Ramos (cell line): Measurements from ENCODE around the gene ADGRV1.

Experiments used
- in situ Hi-C: fragments of 300-500 bp; cut with MboI; formaldehyde crosslinking; loops from one replicate; pipeline ENCODE4 v1.14.3; 2022; ENCODE audit warnings: low sequenced_read_pairs; ENCODE audit not compliant: unreplicated experiment

Gene ADGRV1

DNA sequence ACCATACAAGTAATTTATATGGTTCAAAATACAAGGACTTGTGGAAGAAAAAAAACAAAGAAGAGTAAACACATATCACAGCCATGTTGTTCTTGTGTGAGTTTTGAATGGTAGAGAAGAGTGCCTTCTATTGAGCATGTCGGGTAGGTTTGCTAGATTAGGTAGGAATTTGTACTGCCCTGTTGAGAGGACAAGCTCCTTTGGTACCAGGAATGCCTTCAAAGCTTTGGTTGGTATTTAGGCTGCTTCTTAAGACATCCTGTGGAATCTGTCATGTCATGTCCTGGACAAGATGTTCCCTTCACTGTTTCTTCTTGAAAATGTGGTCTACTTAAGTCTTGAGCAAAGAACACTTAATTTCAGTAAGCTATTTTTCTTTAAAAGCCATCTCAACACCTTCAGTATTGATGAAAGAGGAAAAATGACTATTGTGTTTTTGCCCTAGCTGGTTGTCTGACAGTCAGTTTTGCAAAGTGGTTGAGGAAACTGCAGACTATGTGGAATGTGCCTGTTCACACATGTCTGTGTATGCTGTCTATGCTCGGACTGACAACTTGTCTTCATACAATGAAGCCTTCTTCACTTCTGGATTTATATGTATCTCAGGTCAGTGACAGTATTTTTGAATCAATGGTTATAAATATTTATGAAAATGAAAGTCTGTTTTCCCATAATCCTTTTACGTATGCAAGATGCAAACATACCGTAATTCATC is 296.9 kb downstream of the ADGRV1 start:
- in situ Hi-C loops = loop anchor here (25.0 kb wide), 1 partner anchor 557 kb away; no protein-coding TSS in a partner anchor

DNA sequence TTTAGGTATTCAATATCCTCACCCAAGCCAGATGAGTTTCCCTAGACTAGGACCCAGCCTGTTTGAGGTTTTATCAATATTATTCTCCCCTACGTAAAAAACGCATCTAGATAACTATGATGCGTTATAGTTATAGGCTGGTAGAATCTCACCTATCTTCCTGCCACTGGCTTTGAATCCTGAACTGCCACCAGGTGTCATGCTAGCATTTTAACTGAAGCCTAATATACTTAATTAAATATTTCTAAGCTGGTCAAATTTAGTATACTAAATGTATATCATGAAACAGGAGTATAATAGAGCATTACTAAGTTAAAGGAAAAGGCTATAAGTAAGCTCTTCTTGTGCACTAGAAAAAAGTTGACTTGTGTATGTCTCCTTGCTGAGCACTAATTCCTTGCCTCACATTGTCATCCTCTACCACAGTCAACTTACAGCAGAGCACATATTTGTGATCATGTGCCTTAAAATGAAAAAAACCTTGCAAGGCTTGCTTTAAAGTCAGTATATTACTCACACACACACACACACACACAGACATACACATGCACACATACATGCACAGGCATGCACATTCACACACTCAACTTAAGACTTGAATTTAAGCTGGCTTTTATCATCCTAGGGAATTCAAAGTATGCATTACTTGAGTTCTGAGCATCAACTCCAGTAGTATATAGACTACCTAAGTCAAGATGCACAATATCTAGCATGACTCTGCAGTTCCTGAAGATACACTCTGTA is 303.4 kb downstream of the ADGRV1 start:
- in situ Hi-C loops = loop anchor here (25.0 kb wide), 1 partner anchor 550 kb away; no protein-coding TSS in a partner anchor

DNA sequence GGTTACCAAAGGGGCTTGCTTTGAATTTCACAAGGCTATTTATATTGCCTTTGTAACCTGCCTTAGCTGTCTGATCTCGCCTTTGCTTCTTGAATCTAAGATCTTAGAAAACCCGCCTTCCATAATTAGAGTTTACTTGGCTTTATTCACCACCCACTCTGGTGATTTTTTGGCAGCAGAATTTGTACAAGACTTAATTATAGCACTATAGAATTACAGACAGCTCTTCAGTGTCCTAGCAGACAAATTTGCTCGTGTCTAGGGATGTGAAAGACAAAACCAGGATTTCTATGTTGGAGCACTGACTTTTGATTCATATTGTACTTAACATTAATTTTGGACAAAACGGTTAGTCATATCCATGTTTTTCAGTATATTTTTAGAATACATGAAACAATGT is 306.6 kb downstream of the ADGRV1 start:
- in situ Hi-C loops = loop anchor here (25.0 kb wide), 1 partner anchor 547 kb away; no protein-coding TSS in a partner anchor

DNA sequence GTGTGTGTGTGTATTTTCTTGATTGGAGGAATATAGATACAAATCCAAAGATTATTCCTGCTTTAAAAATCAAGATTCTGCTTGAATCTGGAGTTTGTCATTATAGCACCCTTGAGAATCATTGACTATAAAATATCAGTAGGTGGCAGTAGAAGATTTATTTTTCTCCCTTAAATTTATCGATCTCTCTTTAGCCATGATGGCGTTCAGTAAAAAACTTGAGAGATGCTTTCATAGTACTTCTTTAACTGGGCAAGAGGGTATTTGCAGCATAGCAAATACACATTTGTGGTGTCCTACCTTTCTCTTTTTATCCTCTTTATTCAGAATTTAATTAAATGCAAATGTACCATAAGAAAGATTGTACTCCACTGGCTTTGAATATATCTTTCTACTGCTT is 307.7 kb downstream of the ADGRV1 start:
- in situ Hi-C loops = loop anchor here (25.0 kb wide), 1 partner anchor 546 kb away; no protein-coding TSS in a partner anchor

DNA sequence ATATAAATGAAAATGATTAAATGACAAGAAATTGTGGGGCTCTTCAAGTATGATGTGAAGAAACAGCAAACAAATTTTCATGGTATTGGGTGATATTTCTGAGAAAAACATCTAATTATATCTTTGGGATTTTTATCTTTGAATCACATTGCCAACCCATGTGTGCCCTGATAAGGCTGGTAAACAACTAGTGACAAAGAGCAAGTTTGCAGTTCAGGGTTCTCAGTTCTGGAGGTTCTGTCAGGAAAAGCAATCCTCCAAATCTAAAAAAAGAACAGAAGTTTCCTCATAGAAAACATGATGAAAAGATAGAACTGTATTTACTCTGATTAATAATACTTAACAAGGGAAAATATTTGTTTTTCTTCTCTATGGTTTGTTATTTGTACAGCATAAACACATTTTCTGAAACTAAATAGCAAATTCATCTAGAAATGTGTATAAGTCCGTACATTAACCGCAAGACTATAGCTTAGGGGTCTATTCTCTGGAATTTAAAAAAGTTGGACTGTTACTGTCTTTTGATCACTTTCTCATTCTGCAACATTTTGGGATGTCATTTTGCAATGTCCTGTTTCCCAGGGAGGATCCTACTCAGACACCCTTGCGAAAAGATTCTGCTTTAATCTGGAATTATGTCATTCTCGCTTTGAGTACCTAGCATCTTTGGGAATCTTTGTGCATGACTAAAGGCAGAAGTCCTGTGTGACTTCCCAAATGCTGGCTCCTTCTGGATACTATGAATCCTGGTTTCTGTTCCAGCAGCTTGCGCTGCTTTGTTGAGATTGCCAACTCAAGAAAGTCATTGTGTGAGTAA is 308.5 kb downstream of the ADGRV1 start:
- in situ Hi-C loops = loop anchor here (25.0 kb wide), 1 partner anchor 545 kb away; no protein-coding TSS in a partner anchor

DNA sequence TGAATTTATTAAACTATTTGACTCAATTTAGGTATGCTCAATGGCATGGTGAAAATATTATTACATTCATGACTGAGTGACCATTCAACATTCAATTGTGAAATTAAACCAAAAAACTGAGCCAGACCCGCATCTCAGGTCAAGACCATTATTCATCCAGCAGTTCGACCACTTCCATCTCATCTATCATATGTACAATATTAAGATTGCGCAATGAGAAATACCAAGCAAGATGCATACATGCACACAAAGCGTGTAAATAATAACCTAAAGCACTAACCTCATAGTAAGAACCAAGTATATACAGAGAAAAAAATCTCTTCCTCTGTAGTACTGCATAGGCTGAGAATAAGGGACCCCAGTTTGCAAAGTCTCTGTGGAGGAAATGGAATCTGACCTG is 310.2 kb downstream of the ADGRV1 start:
- in situ Hi-C loops = loop anchor here (25.0 kb wide), 1 partner anchor 544 kb away; no protein-coding TSS in a partner anchor

DNA sequence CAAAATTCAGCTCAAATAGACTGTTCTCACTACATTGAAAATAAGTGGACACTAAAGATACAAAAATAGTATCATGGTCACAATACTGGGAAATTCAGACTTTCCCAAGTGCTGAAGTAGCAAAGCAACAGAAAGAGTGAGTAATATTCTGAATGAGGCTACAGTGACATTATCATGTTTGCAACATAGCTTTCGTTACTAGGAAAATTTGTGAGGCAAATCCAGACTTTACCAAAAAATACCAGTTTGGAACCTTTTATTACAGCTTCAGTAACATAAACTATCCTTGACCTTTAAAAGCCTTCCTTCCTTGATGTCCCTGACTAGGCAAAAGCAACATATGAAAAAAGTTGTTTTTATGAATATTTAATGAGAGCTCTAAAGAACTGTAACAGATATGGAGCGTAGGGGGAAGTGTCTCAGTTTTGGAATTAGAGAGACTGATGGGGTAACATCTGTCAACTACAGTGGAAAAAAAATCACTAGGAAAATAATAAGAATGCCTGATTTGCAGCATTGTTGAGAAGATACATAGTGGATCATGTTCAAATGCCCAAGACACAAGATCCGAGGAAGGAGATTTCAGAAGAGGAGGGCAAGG is 312.9 kb downstream of the ADGRV1 start:
- in situ Hi-C loops = loop anchor here (25.0 kb wide), 1 partner anchor 541 kb away; no protein-coding TSS in a partner anchor

DNA sequence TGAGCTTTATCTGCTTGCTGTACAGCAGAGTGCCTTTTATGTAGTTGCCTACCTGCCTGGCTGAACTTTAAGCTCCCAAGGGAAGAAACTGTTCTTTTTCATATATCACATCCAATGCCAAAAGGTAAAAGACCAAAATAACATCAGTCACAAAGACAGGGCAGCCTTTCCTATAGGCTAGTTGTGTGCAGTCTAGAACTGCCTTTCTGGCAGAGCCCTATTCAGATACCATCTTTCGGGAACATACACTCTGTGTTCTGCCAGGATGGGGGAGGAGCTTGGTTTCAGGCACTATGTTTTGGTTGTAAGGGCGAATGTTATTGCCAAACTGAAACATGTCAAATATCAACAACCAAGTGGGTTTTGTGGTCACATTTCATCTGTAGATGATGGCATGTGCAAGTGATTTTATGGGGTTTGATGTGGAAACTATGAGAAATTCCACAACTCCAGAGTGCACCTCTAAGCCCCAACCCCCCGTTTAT is 314.5 kb downstream of the ADGRV1 start:
- in situ Hi-C loops = loop anchor here (25.0 kb wide), 1 partner anchor 539 kb away; no protein-coding TSS in a partner anchor

DNA sequence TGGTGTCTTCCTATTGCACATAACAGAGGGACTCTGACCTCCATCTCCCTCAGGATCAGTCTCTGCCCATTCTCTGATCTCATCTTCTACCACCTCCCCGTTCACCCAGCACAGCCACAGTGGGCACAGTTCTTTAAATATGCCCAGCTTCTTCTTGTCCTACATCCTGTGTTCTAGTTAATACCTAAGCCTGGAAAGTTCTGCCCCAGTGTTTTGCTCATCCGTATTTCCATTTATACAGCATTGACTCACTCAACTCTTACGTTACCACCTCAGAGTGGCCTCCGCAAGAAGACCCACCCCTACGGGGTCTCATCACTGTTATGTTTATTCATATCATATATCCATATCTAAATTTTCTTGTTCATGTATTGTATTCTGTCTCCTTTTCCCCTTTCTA is 315.5 kb downstream of the ADGRV1 start:
- in situ Hi-C loops = loop anchor here (25.0 kb wide), 1 partner anchor 538 kb away; no protein-coding TSS in a partner anchor

DNA sequence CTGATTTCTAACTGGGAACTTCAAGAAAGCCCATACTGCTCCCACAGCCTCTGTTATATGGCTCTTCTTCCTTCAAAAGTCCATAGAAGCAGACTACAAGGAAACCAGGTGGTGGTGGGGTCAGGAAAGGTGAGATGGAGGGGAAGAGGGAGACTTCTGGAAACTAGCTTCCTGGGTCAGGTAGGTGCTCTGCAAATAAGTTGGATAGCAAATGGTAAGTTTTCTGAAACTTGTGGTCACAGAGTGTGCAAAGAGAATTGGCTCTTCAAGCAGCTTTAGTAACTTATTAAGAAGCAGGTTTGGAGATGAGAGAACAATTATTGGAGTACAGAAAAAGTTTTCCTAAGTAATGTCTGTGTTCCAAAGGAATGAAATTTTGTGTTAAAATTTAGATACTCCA is 316.9 kb downstream of the ADGRV1 start:
- in situ Hi-C loops = no loop called here

DNA sequence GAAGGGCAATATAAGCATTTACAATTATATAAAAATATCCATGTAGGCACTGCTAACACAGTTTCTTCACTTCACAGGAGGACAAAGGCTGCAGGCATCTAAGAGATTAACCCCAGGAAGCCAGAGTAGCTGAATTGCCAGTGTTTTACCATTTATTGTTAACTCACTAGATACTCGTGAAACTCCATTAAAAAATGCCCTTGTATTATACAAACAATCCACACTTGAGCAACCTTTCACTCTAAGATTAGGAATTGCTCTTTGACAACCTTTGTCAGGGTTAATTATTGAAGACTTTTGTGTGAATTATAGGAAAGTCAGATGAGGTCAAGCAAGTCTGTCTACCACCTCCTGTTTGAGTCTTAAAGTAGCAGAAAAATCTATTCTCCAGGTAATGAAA is 317.8 kb downstream of the ADGRV1 start:
- in situ Hi-C loops = no loop called here

DNA sequence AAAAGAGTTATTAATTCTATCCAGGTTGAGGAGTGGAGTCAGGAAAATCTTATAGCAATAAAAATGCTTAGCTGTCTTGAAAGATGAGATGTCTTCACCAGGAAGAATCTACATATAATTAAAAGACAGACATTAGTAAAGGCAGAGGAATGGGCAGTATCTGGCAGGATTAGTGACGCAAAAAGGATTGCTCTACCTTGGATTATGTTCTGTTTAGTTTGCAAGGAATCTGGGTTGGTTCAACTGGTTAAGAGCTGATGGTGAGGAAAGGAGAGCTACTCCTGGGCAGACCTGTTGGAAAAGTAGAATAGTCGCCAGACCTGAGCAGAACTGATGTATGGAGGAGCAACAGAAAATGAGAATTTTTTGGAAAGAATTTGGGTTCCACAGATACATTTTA is 318.5 kb downstream of the ADGRV1 start:
- in situ Hi-C loops = no loop called here

DNA sequence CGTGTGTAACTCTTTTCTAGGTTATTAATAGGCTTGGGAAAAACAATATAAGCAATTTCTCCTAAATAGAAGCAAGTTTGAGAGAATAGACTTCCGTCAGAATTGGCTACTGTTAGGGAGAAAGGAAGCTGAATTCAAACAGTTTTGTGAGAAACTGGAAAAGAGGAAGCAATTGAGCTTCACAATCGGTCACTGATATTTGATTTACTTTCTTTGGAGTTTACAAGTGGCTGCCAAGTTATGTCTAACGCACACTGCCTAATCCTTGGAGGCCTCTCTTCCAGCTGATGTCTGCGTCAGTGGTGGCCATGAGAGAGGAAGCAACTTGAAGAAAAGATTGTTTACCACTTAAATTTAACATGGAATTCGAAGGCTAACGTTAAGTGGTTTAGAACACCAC is 319.5 kb downstream of the ADGRV1 start:
- in situ Hi-C loops = no loop called here

DNA sequence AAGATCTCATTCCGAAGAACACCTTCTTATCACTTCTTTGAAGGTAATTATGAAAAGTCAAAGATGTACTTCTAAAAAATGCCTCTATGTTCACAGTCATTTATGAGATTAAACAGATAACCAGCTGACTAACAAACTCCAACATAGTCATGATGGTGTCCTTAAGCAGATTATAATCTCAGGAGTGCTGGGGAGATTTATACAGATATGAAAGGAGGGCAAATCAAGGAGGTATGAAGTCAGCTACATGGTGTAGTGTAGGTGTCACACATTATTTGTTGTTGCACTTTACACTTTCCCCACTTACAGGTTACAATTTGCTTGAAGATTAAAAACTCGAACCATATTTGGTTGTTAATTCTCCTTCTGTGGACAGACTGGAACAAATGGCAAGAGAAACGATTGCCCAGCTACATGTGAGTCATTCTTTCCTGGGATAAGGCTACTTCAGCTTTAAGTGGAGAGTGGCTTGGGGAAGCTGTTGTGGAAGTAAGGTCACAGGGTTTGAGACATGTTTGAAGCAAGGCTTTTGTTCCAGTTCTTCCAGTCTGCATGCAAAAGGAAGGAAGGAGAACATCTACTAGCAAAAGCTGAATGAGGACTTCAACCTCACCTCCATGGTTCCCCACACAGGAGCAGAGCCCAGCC is 320.1 kb downstream of the ADGRV1 start:
- in situ Hi-C loops = no loop called here

DNA sequence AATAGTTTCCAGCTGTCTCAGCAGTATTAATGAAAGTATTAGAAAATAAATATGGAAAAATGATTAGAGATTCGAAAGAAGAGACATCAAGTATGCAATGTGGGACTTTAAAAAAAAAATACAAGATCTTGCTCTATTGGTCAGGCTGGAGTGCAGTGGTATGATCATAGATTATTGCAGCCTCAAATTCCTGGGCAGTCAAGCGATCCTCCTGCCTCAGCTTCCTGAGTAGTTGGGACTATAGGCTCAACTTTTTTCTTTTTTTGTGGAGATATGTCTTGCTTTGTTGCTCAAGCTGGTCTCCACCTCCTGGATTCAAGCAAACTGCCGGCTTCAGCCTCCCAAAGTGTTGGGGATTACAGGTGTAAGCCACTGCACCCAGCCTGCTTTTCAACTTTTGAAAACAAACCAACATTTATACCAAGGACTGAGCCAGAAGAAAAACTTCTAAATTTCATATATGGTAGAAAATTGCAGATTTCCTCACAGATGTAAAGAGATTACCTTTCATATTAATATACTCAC is 323.1 kb downstream of the ADGRV1 start:
- in situ Hi-C loops = no loop called here

DNA sequence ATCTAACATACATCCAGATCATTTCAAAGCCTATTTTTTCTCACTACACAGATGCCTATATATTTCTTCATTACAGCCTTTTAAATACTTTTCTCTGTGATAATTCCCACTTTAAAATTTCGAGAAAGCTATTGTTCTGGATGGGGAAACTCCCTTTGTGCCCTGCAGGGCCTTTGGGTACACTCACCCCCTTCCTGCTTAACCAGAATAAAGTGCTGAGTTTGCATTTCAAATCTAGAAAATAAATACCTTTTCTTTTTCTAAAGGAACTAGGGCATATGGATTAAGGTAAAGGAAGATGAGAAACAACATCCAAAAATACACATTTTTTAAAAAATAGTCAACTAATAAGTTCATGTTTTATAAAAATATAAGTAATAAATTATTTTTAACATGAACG is 323.9 kb downstream of the ADGRV1 start:
- in situ Hi-C loops = no loop called here

DNA sequence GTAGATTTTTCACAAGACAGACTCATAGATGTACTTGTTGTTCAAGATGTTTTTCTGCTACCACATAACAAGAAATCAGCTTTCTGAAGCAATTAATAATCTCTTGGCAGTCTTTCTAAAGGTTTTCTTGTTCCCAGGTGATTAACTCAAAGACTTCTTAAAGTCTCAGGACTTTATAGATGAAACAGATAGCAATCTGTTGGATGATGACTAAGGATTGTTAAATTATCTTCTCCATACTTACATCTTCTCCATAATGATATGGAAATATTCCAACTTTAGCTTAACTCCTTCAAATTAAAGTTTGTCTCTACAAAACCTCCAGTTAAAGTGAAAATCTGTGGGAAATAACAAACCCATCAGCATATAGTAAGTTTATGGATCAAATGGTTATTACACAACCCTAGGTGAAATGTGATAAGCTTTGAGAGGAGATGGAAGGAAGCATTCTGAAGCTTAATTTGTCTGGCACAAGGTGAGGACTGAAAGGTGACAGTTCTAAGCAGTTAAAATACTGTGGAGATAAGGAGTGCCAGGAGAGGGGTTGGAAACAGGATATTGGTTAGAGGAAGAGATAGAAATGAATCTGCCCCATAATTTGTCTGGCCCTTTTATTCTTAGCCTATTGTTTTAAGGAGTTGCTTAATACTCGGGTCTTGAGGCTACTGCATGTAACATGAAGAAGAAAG is 326.7 kb downstream of the ADGRV1 start:
- in situ Hi-C loops = no loop called here

DNA sequence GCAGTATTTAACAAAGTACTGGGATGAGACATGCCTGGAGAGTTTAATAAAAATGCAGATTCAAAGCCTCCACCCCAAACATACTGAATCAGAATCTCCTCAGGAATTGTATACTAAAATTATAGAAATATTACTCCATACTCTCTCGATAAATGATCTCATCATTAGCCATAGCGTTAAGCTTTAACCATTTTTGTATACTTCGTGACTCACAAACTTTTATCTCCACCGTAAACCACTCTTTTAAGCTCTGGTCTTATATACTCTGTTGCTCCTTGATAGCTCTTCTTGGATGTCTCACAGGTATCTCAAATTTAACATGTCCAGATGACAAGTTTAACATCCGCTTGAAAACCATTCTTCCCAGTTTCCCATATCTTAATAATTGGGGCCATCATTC is 327.8 kb downstream of the ADGRV1 start:
- in situ Hi-C loops = no loop called here
